GM06990 (cell line): ENCODE measurements around the gene PEX11A.

Experiments
- DNase-seq: peaks from one replicate; pipeline ENCODE4 v3.0.0-alpha.2; 2011; ENCODE audit not compliant: insufficient read length; ENCODE audit errors: extremely low read depth
- H3K27me3 ChIP-seq: replicated peaks from 2 replicates; pipeline ENCODE4 v1.6.0; 2011; ENCODE audit warnings: low read length; ENCODE audit not compliant: control insufficient read depth, insufficient read depth
- H3K36me3 ChIP-seq: 2 replicates; pipeline ENCODE4 v1.5.1; 2011; ENCODE audit warnings: low read length; ENCODE audit not compliant: control insufficient read depth, insufficient read depth
- H3K4me3 ChIP-seq: replicated peaks from 2 replicates; pipeline ENCODE4 v1.5.1; 2011; ENCODE audit warnings: low read depth, mild to moderate bottlenecking, control low read depth, low read length
- CTCF ChIP-seq: IDR thresholded peaks from 2 replicates; pipeline ENCODE4 v1.5.1; 2011; ENCODE audit warnings: low read length, control low read depth, mild to moderate bottlenecking, inconsistent platforms; ENCODE audit not compliant: insufficient read depth, poor library complexity, severe bottlenecking

Gene PEX11A

GRCh38 chr15:89654847-89655805 lies 35.4 kb downstream of the PEX11A start, which contains the start of gene KIF7:
Gene KIF7, minus strand, starts transcription at chr15:89655467. Its CDS starts 2,537 bp downstream, at chr15:89652930.
- H3K27me3 ChIP-seq, result no peaks in the 10 kb centered on the region; the same call in none of the 2 replicates
- no peak for DNase-seq
- no peak for TF ChIP-seq CTCF
- peak within 1 kb of the TSS; percentile 59 for H3K4me3 ChIP-seq
- H3K36me3 ChIP-seq, result no peaks in the 10 kb centered on the region

- no peak for TF ChIP-seq CTCF
- Histone ChIP-seq H3K27me3 (no peaks in the 10 kb centered on the region; the same call in none of the 2 replicates), H3K36me3 (no peaks in the 10 kb centered on the region), H3K4me3 (peak overlapping the region; percentile 59; the same call in 1 of the 2 replicates)
- DNase-seq, result no peak
Measured at GRCh38 chr15:89654301-89654761, 36.2 kb downstream of the PEX11A start.

- Histone ChIP-seq H3K4me3 (no peak overlapping the region), H3K36me3 (no peaks in the 10 kb centered on the region), H3K27me3 (no peaks in the 10 kb centered on the region; the same call in none of the 2 replicates)
- no peak for TF ChIP-seq CTCF
- no peak for DNase-seq
Measured at GRCh38 chr15:89653578-89653977, 37.0 kb downstream of the PEX11A start.

- Histone ChIP-seq H3K36me3 (no peaks in the 10 kb centered on the region), H3K4me3 (no peak overlapping the region), H3K27me3 (no peaks in the 10 kb centered on the region; the same call in none of the 2 replicates)
- no peak for DNase-seq
- no peak for TF ChIP-seq CTCF
Measured at GRCh38 chr15:89652666-89653065, 37.9 kb downstream of the PEX11A start.

GRCh38 chr15:89652131-89652530 lies 38.4 kb downstream of the PEX11A start:
- TF ChIP-seq CTCF, result no peak
- no peak for DNase-seq
- Histone ChIP-seq H3K36me3 (no peaks in the 10 kb centered on the region), H3K27me3 (no peaks in the 10 kb centered on the region; the same call in none of the 2 replicates), H3K4me3 (no peak overlapping the region)
